Measurements from ENCODE around the gene HOXC6. TPM values are rescaled to one million over a fixed set of nuclear protein-coding genes. Genes with fewer than 3 reads are reported as not detected.

HOXC6 gene
- total and polyA plus RNA-seq, 2 of the 8 experiments (the other 6 are each of a cell fraction or from before 2014, with no cell fraction given): not detected

- TF ChIP-seq RBBP5 (IDR thresholded peaks at IDR 0.05; ENCODE audit: borderline replicate concordance, low read depth, low read length): no peak
- TF ChIP-seq, protein P1, sequence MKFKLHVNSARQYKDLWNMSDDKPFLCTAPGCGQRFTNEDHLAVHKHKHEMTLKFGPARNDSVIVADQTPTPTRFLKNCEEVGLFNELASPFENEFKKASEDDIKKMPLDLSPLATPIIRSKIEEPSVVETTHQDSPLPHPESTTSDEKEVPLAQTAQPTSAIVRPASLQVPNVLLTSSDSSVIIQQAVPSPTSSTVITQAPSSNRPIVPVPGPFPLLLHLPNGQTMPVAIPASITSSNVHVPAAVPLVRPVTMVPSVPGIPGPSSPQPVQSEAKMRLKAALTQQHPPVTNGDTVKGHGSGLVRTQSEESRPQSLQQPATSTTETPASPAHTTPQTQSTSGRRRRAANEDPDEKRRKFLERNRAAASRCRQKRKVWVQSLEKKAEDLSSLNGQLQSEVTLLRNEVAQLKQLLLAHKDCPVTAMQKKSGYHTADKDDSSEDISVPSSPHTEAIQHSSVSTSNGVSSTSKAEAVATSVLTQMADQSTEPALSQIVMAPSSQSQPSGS (IDR thresholded peaks at IDR 0.05; ENCODE audit: low read length): no peak
- TF ChIP-seq SUZ12 (IDR thresholded peaks at IDR 0.05; ENCODE audit: low read length): no peak
- no peak for TF ChIP-seq JUND (IDR thresholded peaks at IDR 0.05; ENCODE audit: low read length)
- TF ChIP-seq EGR1 (IDR thresholded peaks at IDR 0.05; ENCODE audit: borderline replicate concordance, low read depth, low read length): no peak
Observed at GRCh38 chr12:53988541-53989226, 39.6 kb upstream of the HOXC6 start (continued).

Measured in H1 (cell line).